SIG-M5 (cell line): ENCODE data around the gene RNASE13.
A peak's percentile ranks its signal among the peaks of the same experiment; 100 is the strongest.

ENCODE experiments used
- DNase-seq: peaks from one replicate; lab custom pipeline; 2025; lab: John Stamatoyannopoulos, UW

RNASE13 gene

GRCh38 chr14:21034707-21035106 lies at the start of gene RNASE13:
Gene RNASE13 (minus strand): TSS chr14:21034807. CDS start chr14:21034288, 519 bp downstream.
- no peak for DNase-seq

GRCh38 chr14:21084396-21084795 lies 49.8 kb upstream of the RNASE13 start:
- no peak for DNase-seq

- no peak for DNase-seq
Measured at GRCh38 chr14:21083565-21084325, 49.1 kb upstream of the RNASE13 start.

GRCh38 chr14:21081521-21082142 lies 47.0 kb upstream of the RNASE13 start:
- no peak for DNase-seq

- no peak for DNase-seq
Measured at GRCh38 chr14:21078726-21079125, 44.1 kb upstream of the RNASE13 start.

GRCh38 chr14:21078287-21078686 lies 43.7 kb upstream of the RNASE13 start:
- no peak for DNase-seq

- no peak for DNase-seq
Measured at GRCh38 chr14:21077672-21078071, 43.1 kb upstream of the RNASE13 start.

- no peak for DNase-seq
Measured at GRCh38 chr14:21075719-21076437, 41.3 kb upstream of the RNASE13 start.

- no peak for DNase-seq
Measured at GRCh38 chr14:21074398-21075272, 40.0 kb upstream of the RNASE13 start.

GRCh38 chr14:21073921-21074320 lies 39.3 kb upstream of the RNASE13 start:
- DNase-seq: no peak

GRCh38 chr14:21072781-21073339 lies 38.3 kb upstream of the RNASE13 start:
- DNase-seq: no peak

- peak; percentile 46 for DNase-seq
Measured at GRCh38 chr14:21072031-21072473, 37.4 kb upstream of the RNASE13 start.

- DNase-seq: peak; percentile 69
Measured at GRCh38 chr14:21071225-21072030, 36.8 kb upstream of the RNASE13 start.

- no peak for DNase-seq
Measured at GRCh38 chr14:21070610-21071224, 36.1 kb upstream of the RNASE13 start.

GRCh38 chr14:21070083-21070609 lies 35.5 kb upstream of the RNASE13 start, which contains the start of gene ARHGEF40:
Gene ARHGEF40 (plus strand): TSS chr14:21070304. CDS start chr14:21070397, 93 bp downstream.
- DNase-seq: no peak

GRCh38 chr14:21069388-21070082 lies 34.9 kb upstream of the RNASE13 start:
- DNase-seq: no peak

- DNase-seq: no peak
Measured at GRCh38 chr14:21068521-21069387, 34.1 kb upstream of the RNASE13 start.

- DNase-seq: no peak
Measured at GRCh38 chr14:21066882-21067502, 32.4 kb upstream of the RNASE13 start.
